ENCODE measurements around the gene TLE6. TPM values are rescaled to one million over a fixed set of nuclear protein-coding genes. Genes with fewer than 3 reads are reported as not detected.
A peak's percentile ranks its signal among the peaks of the same experiment; 100 is the strongest.

The TLE6 gene
- total RNA-seq, 1 donor from 2014 or later: not detected

- DNase-seq (ENCODE audit: low read depth) (no peak), FAIRE-seq (no peak)
- no peak for TF ChIP-seq CTCF (IDR thresholded peaks at IDR 0.05; ENCODE audit: insufficient read depth, low read length, severe bottlenecking)
- Histone ChIP-seq H3K36me3 (ENCODE audit: control insufficient read depth, insufficient read depth, low read length) (peaks cover 1% of the 10 kb centered on the region), H3K27me3 (ENCODE audit: control insufficient read depth, insufficient read depth, low read length) (no peaks in the 10 kb centered on the region), H3K4me3 (ENCODE audit: low read depth, low read length) (peak overlapping the region; percentile 92)
Measured at GRCh38 chr19:2945575-2946184, 31.7 kb upstream of the TLE6 start.

GRCh38 chr19:2949939-2950285 lies 27.5 kb upstream of the TLE6 start:
- Histone ChIP-seq H3K27me3 (ENCODE audit: control insufficient read depth, insufficient read depth, low read length) (no peaks in the 10 kb centered on the region), H3K36me3 (ENCODE audit: control insufficient read depth, insufficient read depth, low read length) (peaks cover 1% of the 10 kb centered on the region), H3K4me3 (ENCODE audit: low read depth, low read length) (peak overlapping the region; percentile 69)
- TF ChIP-seq CTCF (IDR thresholded peaks at IDR 0.05; ENCODE audit: insufficient read depth, low read length, severe bottlenecking): no peak
- DNase-seq (ENCODE audit: low read depth) (peak; percentile 21), FAIRE-seq (no peak)

- peak; percentile 98 for DNase-seq (ENCODE audit: low read depth)
- no peaks in the 10 kb centered on the region for H3K27me3 ChIP-seq (ENCODE audit: control insufficient read depth, insufficient read depth, low read length)
- H3K36me3 ChIP-seq (ENCODE audit: control insufficient read depth, insufficient read depth, low read length): peaks cover 1% of the 10 kb centered on the region
- H3K4me3 ChIP-seq (ENCODE audit: low read depth, low read length): peak overlapping the region; percentile 69
- TF ChIP-seq CTCF (IDR thresholded peaks at IDR 0.05; ENCODE audit: insufficient read depth, low read length, severe bottlenecking): no peak
- FAIRE-seq: peak; percentile 98
Measured at GRCh38 chr19:2950286-2951124, 26.9 kb upstream of the TLE6 start.

- FAIRE-seq: no peak
Measured at GRCh38 chr19:2952953-2953481, 24.3 kb upstream of the TLE6 start.

GRCh38 chr19:2957160-2957559 lies 20.2 kb upstream of the TLE6 start:
- DNase-seq (ENCODE audit: low read depth) (no peak), FAIRE-seq (no peak)
- H3K36me3 ChIP-seq (ENCODE audit: control insufficient read depth, insufficient read depth, low read length): no peaks in the 10 kb centered on the region
- H3K4me3 ChIP-seq (ENCODE audit: low read depth, low read length): no peak overlapping the region
- TF ChIP-seq CTCF (IDR thresholded peaks at IDR 0.05; ENCODE audit: insufficient read depth, low read length, severe bottlenecking): no peak
- no peaks in the 10 kb centered on the region for H3K27me3 ChIP-seq (ENCODE audit: control insufficient read depth, insufficient read depth, low read length)

More at GRCh38 chr19:2952953-2953481, 24.3 kb upstream of the TLE6 start:
- H3K36me3 ChIP-seq (ENCODE audit: control insufficient read depth, insufficient read depth, low read length): peaks cover 1% of the 10 kb centered on the region
- peak; percentile 43 for TF ChIP-seq CTCF (IDR thresholded peaks at IDR 0.05; ENCODE audit: insufficient read depth, low read length, severe bottlenecking)
- DNase-seq (ENCODE audit: low read depth): peak; percentile 91
- peak overlapping the region; percentile 18 for H3K4me3 ChIP-seq (ENCODE audit: low read depth, low read length)
- no peaks in the 10 kb centered on the region for H3K27me3 ChIP-seq (ENCODE audit: control insufficient read depth, insufficient read depth, low read length)

All from bronchial epithelial cell (primary cell).